22Rv1 (cell line): Measurements from ENCODE around the gene MYO9B.

Experiments
- H3K27ac ChIP-seq: fragments of 450-650 bp; 2 replicates; pipeline ENCODE4 v1.5.1; 2017
- CTCF ChIP-seq: fragments of 450-650 bp; IDR thresholded peaks from 2 replicates; pipeline ENCODE4 v1.5.1; 2017; ENCODE audit warnings: mild to moderate bottlenecking
- ZFX ChIP-seq: fragments of 450-650 bp; IDR thresholded peaks from 2 replicates; pipeline ENCODE4 v1.6.1; 2017; ENCODE audit warnings: antibody characterized with exemption, borderline replicate concordance

The MYO9B gene

DNA sequence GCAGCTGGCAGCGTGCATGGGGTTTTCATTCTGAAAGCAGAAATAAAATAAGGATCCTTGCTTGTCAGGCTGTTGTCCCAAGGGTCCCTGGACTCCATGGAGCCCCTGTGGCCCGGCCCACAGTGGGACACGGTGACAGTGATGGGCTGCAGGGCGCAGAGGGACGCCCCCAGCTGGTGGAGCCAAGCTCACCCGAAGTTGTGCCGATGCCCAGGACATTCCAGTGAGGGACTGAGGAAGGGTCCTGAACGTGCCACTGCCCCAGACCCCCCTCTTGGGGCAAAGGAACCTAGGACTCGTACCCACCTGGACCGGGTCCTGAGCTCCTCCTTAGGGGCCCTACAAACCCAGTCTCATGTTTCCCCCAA is 35.0 kb downstream of the MYO9B start:
- TF ChIP-seq ZFX, result no peak
- TF ChIP-seq CTCF, result no peak
- H3K27ac ChIP-seq, result no peak overlapping the region

DNA sequence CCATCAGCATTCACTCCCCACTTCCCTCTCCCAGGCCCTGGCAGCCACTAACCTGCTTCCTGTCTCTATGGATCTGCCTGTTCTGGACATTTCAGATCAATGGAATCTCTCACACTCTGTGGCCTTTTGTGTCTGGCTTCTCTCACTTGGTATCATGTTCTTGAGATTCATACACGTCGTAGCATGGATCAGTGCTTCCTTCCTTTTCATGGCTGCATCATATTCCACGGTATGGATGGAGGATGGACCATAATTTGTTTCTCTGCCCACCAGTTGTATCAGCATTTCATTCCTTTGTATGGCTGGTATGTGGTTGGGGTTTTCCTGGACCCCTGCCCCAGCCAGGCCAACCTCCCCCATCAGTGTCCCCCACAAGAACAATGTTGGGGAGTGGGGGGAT is 36.2 kb downstream of the MYO9B start:
- TF ChIP-seq ZFX (no peak), CTCF (no peak)
- no peak overlapping the region for H3K27ac ChIP-seq

GRCh38 chr19:17112271-17112670 is 36.7 kb downstream of the MYO9B start:
- no peak overlapping the region for H3K27ac ChIP-seq
- TF ChIP-seq ZFX, result no peak
- no peak for TF ChIP-seq CTCF

- H3K27ac ChIP-seq, result no peak overlapping the region
- TF ChIP-seq CTCF, result no peak
- TF ChIP-seq ZFX, result no peak
Measured at GRCh38 chr19:17112700-17113099, 37.1 kb downstream of the MYO9B start.

DNA sequence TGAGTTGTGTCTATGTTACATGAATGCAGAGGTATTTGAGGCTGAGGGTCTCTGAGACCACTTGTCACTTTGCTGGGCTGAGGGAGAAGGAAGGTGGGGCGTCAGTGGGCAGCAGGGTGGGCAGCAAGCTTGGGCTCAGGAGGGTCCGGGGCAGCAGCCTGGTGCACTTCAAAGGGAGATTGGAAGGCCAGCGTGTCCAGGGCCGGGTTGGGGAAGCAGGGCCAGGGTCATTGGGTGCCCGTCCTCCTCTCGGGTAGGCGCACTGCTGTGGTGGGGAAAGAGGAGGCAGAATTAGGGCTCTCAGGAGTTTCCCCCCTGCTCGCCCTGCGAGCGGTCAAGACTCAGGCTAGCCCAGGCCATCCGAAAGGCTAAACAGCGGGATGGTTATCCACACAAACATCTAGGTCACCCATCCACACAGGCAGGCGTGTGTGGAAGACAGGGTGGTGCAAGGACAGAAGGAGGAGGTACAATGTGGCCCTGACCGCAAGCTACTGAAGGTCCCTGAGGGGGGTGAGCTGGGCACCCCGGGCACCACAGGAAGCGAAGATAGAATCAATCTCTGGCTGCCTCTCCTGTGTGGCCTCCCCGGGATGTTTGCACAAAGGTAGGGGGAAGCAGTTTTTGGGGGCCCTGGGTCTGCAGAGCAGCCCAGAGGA is 37.7 kb downstream of the MYO9B start:
- TF ChIP-seq ZFX (no peak), CTCF (no peak)

GRCh38 chr19:17114414-17114831 is 38.8 kb downstream of the MYO9B start:
- no peak overlapping the region for H3K27ac ChIP-seq

More for the DNA sequence above, 37.7 kb downstream of the MYO9B start:
- H3K27ac ChIP-seq, result no peak overlapping the region

More at GRCh38 chr19:17114414-17114831, 38.8 kb downstream of the MYO9B start:
- no peak for TF ChIP-seq CTCF
- TF ChIP-seq ZFX, result no peak
